ENCODE measurements around the gene NPAS3.
A peak's percentile ranks its signal among the peaks of the same experiment; 100 is the strongest.

Gene NPAS3

GRCh38 chr14:33756833-33757232 is 818.2 kb downstream of the NPAS3 start:
- no peak for DNase-seq (ENCODE audit: low spot score)

- DNase-seq (ENCODE audit: low spot score), result no peak
Measured at GRCh38 chr14:33758547-33758946, 819.9 kb downstream of the NPAS3 start.

GRCh38 chr14:33762161-33762851 is 823.6 kb downstream of the NPAS3 start:
- no peak for DNase-seq (ENCODE audit: low spot score)

- DNase-seq (ENCODE audit: low spot score), result no peak
Measured at GRCh38 chr14:33764876-33765650, 826.4 kb downstream of the NPAS3 start.

DNA sequence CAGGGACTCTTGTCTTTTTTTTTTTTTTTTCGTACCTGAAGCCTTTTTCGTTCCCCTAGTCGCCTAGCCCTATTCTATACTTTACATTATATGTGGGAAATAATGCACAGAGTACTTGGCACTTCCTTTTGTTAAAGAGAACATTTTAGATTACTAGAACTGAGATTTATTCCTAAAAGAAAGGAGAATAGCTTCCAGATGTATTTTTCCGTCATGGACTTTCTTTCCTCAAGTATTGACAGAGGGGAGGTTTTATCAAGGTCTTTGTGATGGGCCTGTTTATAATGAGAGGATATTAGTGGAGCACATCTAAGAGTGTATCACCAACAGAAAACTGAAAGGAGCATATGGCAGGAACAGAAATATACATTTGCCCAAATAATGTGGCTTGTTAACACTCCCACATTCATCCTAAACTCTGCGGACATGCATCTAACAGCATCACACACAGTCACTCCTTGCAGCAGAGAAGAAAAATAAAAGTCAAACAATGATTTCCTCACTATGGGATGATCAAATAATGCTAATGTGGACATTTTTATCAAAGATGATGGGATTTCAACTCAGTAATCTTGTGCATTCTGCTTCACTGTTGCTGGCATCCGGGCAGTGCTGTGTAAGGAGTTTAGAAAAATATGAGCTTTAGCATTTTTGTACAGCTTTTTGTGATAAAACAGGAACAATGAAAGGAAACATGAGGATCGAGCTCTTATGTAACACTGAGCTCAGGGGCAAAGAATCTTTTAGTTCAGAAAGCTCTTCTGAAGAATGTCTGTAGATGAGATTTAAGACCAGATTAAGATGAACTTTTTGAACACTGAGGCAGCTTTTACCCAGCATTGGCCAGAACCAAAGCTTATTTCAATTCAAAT is 829.1 kb downstream of the NPAS3 start:
- DNase-seq (ENCODE audit: low spot score), result no peak

DNA sequence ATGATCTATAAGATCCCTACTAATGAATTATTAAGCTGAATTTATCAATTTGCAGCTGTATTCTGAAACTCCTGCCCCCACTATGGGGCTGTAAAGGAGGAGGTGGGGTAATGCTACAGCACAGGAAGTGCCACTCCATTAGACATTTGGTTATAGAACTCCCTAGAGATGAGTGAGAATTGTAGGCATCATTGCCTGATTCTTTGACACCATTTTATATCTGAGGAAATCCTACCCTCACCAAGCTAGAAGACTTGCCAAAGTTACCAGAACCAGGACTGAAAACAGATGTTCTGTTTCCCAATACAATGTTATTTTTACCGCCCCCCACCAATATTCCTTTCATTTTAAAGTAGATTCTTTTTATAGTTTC is 829.8 kb downstream of the NPAS3 start:
- DNase-seq (ENCODE audit: low spot score), result no peak

- DNase-seq (ENCODE audit: low spot score), result no peak
Measured at GRCh38 chr14:33773205-33774030, 834.7 kb downstream of the NPAS3 start.

GRCh38 chr14:33774161-33774560 is 835.5 kb downstream of the NPAS3 start:
- DNase-seq (ENCODE audit: low spot score), result no peak

GRCh38 chr14:33774723-33775470 is 836.2 kb downstream of the NPAS3 start:
- no peak for DNase-seq (ENCODE audit: low spot score)

GRCh38 chr14:33776871-33777270 is 838.2 kb downstream of the NPAS3 start:
- no peak for DNase-seq (ENCODE audit: low spot score)

GRCh38 chr14:33777681-33778080 is 839.0 kb downstream of the NPAS3 start:
- no peak for DNase-seq (ENCODE audit: low spot score)

DNA sequence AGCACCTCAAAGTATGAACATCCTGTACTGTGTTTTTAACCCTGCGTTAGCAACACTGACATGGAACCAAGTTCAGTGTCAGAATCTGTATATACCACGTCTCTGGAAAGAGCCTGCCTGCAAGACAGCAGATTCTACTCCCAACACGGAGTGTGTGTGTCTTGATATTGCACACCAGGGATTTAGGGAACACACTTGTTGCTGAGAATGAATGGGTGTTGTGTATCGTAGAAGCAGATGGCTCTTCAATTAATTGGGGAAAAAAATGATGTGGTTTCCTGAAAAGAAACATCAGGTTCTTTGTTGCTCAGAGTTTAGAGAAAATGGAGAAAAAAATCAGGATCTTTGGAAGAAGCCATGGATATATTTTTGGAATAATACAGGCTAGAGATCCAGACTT is 841.4 kb downstream of the NPAS3 start:
- DNase-seq (ENCODE audit: low spot score), result no peak

- peak; percentile 16 for DNase-seq (ENCODE audit: low spot score)
Measured at GRCh38 chr14:33781236-33781635, 842.6 kb downstream of the NPAS3 start.

DNA sequence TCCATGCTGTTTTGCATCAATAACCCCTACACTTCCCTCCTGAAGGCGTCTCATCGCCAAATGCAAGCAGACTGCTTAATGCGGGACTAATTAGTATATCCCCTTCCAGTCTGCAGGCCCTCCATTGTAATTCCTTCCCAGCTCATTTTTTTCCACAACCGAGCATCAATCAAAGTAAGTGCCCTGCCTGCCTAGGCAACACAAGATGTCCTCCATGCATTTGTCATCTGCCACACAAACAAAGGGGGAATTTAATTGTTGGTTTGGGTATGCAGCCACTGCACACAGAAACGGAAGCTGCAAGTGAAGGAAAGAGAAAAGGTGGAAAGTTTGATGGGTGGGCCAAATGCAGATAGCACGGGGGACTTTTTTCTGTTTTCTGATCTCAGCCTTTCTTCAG is 844.2 kb downstream of the NPAS3 start:
- DNase-seq (ENCODE audit: low spot score), result no peak

GRCh38 chr14:33786091-33786825 is 847.6 kb downstream of the NPAS3 start:
- DNase-seq (ENCODE audit: low spot score), result no peak

DNA sequence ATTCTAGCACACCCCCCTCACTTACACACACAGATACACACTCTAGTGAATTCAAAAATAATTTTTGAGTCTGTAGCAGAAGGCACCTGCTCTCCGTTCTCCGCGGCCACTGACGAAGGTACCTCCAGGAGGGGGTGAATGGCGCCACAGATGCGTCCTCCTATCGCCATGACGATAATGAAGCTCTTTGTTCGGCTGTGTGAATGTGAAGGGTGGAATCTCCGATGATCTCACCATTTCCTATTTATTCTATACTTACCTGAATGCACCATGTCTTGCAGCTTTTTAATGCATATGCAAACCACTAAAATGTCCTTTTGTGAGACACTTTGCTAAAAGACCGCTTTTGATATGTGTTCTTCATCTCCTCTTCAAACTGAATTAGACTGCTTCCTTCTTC is 849.5 kb downstream of the NPAS3 start:
- DNase-seq (ENCODE audit: low spot score), result no peak

DNA sequence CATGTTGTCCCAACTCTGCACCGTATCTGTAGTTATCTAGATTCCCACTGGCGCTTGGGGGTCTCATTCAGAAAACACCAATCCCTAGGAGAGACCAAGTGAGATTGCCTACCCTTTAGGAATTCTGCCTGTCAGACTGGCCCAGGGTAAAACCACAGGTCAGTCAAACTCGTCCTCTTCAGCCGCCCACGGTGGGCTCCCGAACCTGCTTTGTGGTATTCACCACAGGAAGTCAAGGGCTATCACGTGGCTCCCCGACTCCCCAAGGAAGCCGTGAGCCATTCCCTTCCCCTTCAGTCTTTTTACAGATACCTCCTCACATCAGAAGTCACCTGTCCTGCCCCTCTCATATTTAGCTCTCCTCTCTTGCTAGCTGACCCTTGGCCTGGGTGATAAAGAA is 852.3 kb downstream of the NPAS3 start:
- no peak for DNase-seq (ENCODE audit: low spot score)

DNA sequence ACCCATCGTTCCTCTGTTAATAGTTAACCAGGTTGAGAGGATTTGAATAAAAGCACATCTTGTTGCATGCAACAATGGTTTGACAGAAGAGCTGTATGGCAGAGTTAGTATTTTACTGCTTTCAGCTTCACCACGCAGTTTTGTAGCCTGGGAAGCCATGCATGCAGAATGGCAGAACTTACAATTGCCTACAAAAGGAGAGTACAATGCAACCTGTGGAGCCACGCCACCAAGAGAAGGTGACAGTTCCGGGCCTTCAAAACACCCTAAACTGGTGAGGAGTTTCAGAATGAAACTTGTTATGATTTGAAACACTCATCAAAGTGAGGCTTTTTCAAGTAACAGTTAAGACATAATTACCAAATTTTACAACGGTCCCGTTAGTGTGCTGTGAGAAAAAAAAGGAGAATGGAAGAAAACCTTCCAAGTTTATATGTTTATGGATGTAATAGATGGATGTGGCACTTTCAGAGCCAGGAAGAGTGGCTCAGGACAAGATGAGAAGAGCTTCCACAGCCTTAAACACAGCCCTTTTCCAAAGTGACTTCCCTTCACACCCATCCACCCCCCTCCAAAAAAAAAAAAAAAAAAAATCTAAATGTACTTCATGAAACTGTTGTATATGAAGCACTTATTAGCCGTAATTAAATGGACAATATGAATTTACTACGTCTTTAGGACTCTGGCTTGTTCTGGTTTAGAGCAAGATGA is 853.5 kb downstream of the NPAS3 start:
- no peak for DNase-seq (ENCODE audit: low spot score)

DNA sequence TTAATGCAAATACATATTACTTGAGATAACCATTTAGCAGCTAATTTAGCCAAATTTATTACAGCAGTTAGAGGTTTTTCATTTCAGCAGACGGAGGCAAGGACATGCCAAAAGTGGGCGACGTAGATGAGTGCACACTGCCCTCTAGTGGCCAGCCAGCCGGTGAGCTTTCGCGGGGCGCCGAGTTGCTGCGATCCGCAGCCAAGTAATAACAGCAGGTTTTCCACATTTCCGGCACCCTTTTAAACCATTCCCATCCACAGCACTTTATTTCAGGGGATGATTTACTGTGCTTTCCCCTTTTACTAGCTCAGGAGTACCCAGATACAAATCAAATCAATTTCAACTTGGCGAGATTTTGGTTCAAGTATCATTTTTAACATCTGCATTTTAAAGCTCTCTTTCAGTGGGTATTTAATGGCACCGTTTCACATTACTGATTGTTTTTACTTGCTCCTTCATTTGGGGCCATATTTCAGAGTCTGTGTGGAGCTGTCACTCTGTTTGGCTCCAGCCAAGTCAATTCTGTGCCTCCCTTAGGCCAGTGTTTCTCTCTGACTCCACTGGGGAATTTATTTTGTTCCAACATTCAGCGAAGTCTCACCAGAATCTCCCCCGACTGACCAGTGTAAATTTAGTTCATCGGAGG is 854.2 kb downstream of the NPAS3 start:
- peak; percentile 73 for DNase-seq (ENCODE audit: low spot score)
